Activated naive CD8-positive, alpha-beta T cell treated with anti-CD3 and anti-CD28 coated beads, Interleukin-2, amount 50 U/mL, for 16 hours (primary cell): ENCODE data around the gene SST.

Source experiments
- DNase-seq: peaks from one replicate; pipeline ENCODE4 v3.0.0-alpha.2; 2020; ENCODE audit warnings: low read depth, low spot score

The SST gene

DNA sequence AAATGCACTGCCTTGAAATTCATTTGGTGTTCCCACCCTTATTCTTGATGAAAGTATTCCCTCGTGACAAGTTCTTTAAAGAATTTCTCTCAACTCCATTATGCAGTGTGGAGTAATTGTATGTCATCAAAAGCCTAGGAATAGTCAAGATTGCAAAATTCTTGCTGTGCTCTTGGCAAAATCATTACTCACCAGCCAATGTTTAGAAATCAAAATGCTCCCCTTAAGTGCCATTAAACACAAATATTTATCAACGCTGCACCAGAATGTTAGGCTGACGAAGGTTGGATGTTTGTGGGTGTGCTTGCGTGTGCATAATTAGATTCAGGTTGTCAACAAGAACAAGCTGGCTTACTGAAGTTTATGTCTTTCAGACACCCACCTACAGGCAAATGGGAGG lies 40.5 kb downstream of the SST start:
- no peak for DNase-seq

GRCh38 chr3:187628169-187628568 lies 42.0 kb downstream of the SST start:
- no peak for DNase-seq

DNA sequence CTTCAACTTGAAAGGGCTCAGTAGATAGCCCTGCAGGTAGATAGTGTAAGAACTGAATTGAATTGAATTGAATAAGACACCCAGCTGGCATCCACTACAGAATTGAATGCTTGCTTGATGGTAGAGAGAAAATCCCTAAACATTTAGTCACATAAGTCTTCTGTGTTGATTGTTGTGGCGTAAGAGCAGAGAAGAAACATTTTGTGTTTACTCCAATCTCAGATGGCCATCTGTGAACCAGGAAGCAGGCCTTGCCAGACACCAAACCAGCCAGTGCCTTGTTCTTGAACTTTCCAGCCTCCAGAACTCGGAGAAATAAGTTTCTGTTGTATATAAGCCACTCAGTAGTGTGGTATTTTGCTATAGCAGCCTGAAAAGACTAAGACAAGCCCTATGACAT lies 43.6 kb downstream of the SST start:
- no peak for DNase-seq

- DNase-seq: no peak
These were observed 45.6 kb downstream of the SST start for GRCh38 chr3:187624588-187624987.

- no peak for DNase-seq
These were observed 46.8 kb downstream of the SST start for GRCh38 chr3:187623285-187623814.

DNA sequence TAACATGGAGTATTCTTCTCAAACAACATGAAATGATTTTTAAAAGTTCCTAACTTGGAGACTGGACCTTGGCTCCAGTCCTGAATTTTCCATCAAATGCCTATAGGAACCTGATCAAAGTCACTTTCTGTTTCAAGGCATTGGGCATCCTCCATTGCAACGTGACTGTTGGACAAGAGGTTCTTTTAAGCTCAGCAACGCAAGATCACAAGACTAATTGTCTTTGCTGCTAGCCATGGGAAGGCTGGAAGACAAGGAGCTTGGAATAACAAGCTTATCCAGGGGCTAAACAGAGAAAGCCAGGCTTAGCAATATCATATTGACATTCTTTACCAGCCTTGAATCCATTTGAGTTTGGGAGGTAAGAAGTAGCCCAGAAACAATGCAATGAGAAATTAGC lies 48.3 kb downstream of the SST start:
- no peak for DNase-seq

DNA sequence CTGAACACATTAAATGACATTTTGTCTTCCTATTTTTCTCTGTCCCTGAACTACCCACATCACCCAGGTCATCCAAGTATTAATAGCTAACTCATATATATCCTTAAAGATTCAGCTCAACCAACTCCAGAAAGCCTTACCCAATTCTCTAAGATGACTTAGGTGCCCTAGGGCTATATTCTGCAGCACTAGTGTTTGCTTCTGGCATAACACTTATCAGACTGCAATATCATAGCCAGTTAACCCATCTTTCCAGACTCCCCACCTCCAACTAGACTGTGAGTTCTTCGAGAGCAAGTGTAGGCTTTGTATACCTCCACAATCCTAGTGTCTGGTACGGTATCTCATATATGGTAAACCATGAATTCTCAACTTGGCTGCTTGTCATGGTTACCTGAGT lies 50.7 kb downstream of the SST start:
- no peak for DNase-seq
